Stimulated activated CD8-positive, alpha-beta memory T cell treated with anti-CD3 and anti-CD28 coated beads, Interleukin-7, amount 100 ng/mL, for 48 hours (primary cell): ENCODE data around the gene GNL3.
"Not testable (repeated sequence)": the region's sequence is repeated elsewhere in the genome, so short reads cannot be mapped to it uniquely, and the experiment has no call there.

ENCODE experiments used
- DNase-seq, 2 donors: peaks; one replicate each; pipeline ENCODE4 v3.0.0-alpha.2; 2020; ENCODE audit warnings: low read depth in 1 of 2; ENCODE audit errors: extremely low read depth in 1 of 2

The GNL3 gene

DNA sequence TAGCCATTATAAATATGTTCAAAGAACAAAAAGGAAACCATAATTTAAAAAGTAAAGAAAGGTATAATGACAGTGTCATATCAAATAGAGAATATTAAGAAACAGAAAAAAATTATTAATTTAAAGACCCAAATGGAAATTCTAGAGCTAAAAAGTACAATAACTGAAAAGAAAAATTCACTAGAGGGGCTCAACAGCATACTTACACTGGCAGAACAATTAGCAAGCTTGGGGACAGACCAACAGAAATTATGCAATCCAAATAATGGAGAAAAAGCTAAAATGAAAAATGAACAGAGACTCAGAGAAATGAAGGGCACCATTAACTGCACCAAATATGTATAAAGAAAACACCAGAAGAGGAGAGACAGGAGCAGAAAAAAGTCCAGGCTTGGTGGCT lies 33.8 kb downstream of the GNL3 start:
- DNase-seq = no peak

DNA sequence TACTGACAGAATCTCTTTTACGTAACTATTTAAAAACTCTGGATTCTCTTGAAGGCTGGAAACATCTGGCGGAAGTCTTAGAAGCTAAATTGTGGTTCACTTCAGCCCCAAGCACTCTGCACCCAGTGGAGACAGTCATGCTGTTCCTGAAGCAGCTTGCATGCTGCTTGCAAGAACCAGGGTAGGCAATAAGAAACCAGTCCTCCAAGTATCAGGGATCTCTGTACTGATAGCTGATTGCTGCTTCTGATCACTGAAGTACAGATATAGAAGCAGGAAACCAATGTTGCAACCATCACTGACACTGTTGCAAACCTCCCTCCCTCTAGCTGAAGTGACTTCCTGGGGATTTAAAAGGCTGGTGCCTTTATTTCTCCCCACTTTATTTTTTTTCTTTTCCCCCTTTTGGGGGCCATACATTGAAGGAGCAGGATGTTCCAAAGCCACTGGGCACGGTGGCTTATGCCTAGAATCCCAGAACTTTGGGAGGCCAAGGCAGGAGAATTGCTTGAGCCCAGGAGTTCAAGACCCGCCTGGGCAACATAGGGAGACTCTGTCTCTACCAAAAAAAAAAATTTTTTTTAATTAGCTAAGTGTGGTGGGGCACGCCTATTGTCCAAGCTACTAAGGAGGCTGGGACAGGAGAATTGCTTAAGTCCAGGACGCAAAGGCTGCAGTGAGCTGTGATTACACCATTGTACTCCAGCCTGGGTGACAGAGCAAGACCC lies 35.3 kb downstream of the GNL3 start:
- DNase-seq = no peak

DNA sequence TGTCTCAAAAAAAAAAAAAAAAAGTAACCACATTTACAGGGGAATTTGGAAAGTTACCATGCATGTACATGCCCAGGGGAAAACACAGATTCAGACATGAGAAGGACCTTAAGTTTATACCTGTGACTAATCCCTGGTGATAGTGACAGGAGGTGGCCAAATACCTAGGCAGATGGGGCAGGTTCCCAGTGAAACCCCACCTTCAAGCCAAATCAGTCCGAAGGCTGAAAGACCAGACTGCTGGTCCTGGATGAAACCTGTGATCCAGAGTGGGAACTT lies 35.8 kb downstream of the GNL3 start:
- DNase-seq = no peak

DNA sequence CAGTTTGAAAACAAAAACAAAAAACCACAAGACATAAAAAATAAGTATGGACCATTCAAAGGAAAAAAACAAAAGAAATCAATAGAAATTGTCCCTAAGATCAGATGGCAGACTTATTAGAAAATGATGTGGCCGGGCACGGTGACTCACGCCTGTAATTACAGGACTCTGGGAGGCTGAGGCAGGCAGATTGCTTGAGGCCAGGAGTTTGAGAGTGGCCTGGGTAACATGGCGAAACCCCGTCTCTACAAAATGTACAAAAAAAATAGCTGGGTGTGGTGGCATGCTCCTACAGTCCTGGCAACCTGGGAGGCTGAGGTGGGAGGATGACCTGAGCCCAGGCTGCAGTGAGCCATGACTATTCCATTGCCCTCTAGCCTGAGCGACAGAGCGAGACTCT lies 36.7 kb downstream of the GNL3 start:
- DNase-seq = no peak

DNA sequence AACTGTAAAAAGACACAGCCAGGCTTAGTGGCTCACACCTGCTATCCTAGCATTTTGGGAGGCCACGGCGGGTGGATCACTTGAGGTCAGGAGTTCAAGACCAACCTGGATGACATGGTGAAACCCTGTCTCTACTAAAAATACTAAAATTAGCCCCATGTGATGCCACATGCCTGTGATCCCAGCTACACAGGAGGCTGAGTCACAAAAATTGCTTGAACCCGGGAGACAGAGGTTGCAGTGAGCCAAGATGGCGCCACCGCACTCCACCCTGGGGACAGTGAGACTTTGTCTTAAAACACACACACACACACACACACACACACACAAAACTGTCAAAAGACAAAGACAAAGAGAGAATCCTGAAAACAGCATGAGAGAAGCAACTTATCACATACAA lies 38.1 kb downstream of the GNL3 start:
- no peak for DNase-seq

DNA sequence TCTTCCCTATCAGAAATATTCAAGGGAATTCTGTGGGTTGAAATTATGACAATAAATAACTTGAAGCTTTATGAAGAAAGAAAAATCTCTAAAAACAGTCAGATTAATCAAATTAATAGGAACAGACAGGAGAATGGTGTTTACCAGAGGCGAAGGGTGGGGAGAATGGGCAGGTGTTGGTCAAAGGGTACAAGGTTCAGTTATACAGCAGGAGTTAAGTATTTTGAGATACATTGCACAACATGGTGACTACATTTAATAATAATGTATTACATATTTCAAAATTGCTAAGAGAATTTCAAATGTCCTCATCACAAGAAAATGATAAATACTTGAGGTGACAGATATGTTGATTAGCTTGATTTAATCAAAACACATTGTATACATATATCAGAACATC lies 38.7 kb downstream of the GNL3 start:
- DNase-seq = no peak

DNA sequence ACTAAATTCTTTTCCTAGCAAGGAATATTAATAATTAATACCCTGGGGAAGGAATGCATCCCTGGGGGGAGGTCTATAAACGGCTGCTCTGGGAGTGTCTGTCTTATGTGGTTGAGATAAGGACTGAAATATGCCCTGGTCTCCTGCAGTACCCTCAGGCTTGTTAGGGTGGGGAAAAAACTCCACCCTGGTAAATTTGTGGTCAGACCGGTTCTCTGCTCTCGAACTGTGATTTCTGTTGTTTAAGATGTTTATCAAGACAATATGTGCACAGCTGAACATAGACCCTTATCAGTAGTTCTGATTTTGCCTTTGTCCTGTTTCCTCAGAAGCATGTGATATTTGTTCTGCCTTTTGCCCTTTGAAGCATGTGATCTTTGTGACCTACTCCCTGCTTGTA lies 42.9 kb downstream of the GNL3 start:
- DNase-seq = not testable (repeated sequence)

DNA sequence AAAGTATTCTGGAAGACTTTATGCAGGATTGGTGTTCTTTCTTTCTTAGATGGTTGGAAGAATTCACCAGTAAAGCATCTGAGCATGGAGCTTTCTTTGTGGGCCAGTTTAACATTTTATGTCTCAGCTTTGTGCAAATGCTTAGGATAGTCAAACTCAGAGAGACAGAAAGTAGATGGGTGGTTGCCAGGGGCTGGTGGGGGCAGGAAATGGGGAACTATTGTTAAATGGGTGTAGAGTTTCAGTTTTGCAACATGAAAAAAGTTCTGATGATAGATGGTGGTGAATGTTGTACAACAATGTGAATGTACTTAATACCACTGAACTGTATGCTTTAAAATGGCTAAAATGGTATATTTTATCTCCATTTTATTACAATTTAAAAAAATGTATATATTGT lies 44.8 kb downstream of the GNL3 start:
- DNase-seq = no peak

DNA sequence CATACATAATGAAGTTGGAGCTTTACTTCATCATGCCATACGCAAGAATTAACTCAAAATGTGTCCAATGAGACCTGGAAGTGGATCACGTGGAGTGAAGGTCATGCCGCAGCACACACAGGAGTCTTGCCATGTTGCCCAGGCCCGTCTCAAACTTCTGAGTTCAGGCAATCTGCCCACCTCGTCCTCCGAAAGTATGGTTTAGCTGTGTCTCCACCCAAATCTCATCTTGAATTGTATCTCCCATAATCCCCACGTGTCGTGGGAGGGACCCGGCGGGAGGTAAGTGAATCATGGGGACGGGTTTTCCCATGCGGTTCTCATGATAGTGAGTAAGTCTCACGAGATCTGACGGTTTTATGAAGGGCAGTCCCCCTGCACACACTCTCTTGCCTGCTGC lies 45.8 kb downstream of the GNL3 start:
- no peak for DNase-seq

DNA sequence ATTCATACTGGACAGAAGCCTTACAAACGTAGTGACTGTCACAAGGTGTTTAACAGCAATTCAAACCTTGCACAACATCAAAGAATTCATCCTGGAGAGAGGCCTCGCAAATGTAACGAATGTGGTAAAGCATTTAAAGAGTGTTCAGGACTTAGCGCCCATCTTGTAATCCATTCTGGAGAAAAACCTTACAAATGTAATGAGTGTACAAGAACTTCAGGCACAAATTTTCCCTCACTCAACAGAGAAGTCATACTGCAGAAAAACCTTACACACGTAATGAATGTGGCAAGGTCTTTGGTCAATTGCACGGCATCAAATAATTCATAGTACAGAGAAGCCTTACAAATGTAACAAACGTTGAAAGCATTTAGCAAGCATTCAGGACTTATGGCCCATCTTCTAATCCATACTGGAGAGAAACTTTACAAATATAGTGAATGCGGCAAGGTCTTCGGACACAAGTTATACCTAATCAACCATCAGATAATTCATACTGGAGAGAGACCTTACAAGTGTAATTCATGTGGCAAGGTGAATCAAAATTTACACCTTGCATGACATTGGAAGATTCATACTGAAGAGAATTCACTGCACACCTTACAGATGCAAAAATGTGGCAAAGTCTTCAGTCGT lies 47.5 kb downstream of the GNL3 start:
- no peak for DNase-seq

DNA sequence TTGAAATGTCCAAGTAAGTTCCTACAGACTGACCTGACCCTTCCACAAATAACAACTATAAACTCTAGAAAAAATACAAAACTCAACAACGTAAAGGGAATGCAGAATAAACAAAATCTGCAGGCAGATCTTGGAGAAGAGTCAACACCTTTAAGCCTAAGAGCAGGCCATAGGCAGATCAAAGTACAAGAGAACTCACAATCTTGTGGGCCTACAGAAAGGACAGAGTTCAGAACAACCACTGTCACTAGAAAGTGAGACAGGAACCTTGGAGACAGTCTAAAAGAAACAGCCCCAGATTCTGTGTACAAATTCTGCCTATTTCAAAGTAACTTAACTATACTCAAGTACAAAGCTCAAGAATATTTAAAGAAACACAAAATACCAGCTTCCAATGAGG lies 53.9 kb downstream of the GNL3 start:
- no peak for DNase-seq

DNA sequence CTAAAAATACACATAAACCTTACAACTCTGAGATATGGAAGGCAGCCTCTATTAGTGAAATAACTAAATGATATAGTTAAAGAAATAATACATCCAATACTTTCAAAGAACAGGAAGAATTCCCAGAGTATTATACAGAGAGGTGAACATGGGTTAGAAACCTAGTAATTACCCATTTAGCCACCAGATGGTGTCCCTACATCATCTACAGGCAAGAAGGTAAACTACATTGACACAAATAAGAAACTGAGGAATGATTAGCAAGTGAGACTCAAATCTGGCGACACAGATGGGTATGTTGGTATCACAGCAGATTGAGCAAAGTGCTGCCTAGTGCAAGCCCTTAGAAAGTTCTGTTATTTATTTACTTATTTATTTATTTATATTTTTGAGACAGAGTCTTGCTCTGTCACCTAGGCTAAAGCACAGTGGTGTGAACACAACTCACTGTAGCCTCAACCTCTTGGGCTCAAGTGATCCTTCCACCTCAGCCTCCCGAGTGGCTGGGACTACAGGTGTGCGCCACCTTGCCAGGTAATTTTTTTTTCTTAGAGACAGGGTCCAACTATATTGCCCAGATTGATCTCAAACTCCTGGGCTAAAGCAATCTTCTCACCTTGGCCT lies 56.7 kb downstream of the GNL3 start:
- no peak for DNase-seq

DNA sequence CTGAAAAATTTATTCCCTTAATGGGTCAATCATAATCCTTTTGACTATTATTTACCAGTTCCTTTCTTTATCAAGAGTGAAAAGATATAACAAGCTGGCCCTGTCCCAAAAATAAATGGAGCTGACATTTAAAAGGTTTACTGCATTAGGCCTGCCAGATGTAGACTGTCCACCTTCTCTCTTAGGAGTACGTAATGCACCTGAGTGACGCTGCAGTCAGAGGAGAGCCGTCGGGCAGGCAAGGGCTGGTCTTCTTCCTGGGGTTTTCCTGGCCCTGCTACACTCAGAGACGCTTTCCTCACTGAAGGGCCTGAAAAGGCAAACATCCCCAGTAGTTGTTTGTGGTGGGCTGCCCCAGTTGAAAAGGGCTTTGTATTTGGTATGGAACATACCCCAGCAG lies 57.3 kb downstream of the GNL3 start:
- DNase-seq = no peak

DNA sequence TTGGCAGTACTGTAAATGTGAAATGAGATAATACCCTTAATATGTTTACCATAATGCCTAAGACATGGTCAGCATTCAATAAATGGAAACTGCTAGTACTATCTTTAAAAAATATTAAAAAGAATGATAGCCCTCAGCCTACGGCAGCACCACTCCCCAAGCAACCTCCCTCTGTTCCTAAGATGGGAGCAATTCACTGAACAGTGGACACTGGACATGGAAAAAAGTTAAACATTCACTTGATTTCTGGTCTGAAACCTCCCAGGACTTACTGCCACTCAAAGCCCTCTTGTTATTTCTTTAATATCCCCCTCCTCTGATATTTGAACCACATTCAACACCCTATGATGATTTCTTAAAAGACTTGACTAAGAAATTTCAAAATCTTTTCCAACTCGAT lies 57.9 kb downstream of the GNL3 start:
- DNase-seq = no peak
